NCI-H2196 (cell line): ENCODE results near the gene CATSPER4.
A peak's percentile ranks its signal among the peaks of the same experiment; 100 is the strongest.

ENCODE experiments used
- DNase-seq: peaks from one replicate; lab custom pipeline; 2025; ENCODE audit not compliant: unreplicated experiment; lab: John Stamatoyannopoulos, UW

CATSPER4 gene

DNA sequence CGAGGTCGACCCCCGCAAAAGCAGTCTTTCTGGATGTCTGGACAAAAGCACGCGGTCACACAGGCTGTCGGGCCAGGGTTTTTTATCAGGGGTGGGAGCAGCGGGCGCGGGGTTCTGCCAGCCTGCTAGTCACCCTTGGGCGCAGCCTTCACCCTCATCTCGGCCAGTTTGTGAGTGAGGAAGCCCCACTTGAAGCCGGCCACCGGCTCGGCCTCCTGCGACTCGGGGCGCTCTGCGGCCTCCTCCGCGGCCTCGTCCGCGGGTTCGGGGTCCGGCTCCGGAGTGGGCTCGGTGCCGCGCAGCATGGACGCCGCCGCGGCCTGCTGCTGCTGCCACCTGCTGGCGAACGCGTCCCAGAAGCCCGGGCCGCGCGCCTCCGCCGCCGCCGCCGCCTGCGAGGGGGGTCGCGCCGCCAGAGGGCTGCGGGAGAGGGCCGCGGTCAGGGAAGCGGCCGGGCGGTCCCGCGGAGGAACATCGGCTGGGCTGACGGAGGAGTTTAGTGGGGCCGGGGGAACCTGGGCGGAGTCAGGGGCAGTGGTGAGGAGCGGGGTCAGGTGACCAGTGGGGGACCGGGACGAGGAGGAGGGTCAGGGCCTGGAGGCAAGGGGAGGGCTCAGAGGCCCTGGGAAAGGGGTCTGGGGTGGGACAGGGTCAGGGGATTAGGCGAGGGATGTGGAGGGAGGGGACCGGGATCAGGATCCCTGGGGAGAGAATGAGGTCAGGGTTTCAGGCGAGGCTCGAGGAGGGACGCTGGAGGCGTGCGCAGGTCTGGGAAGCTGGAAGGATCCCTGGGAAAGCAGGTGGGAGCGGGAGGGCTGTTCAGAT, 26.2 kb upstream of the CATSPER4 start:
- no peak for DNase-seq

DNA sequence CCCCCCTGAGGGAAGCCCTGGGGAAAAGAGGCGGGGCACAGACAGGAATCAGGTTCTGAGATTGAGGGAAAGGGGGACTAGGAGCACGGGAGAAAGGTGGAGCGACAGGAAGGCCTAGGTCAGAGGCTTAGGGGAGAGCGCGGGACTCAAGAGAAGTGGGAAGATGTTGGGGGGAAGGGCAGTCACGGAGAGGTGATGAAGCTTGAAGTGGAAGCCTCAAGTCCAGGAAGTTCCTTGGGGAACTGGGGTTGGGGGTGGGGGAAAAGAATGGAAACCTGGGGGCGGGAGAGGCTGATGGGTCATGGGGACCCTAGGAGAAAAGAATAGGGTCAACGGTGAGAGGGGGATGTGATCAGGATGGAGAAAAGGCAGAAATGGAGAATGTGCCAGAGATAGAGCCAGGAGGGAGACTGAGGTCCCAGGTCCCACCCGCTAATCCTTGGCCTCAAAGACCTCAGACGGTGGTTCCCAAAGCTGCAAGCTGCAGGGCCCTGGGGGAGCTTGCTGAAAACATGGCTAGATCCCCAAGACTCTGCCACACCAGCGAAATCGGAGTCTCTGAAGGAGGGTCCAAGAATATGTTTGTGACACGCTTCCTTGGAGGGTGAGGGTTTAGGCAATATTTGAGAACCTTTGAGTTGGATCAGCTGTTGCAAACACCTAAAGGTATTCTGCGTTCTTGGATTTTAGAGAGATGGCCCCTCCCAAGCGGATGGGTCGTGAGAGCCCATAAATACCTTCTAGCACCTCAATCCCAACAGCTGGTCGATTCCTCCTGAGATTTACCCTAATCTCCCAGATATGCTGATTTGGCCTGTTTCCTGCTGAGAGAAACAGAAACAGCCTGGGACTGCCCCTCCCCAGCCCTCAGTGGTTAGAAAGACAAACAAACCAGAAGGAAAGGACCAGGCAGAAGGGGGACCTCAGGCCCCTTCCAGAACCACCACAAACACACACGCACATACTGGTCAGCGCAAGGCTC, 25.2 kb upstream of the CATSPER4 start:
- DNase-seq = no peak

DNA sequence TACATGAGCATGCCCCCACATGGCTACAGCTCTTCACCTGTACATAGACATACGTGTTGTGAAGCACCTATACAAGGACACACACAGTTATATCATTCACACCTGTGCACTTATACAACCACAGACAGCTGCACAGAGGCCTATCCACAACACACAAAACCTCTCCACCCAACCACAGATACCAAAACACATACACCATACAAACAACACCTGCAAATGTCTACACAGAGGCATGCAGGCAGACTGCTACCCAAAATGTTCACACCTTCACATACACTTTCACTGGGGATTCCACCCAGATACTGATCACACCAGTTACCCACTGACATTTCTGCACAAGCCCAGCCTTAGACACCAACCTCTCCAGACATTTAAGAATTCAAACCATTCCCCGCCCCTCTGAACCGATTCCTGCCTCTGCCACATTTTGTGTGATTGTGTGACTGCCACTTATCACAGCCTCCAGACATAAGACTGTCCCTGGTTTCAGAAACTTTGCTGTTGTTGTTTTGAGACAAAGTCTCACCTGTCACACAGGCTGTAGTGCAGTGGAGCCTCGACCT, 23.6 kb upstream of the CATSPER4 start:
- DNase-seq = no peak

DNA sequence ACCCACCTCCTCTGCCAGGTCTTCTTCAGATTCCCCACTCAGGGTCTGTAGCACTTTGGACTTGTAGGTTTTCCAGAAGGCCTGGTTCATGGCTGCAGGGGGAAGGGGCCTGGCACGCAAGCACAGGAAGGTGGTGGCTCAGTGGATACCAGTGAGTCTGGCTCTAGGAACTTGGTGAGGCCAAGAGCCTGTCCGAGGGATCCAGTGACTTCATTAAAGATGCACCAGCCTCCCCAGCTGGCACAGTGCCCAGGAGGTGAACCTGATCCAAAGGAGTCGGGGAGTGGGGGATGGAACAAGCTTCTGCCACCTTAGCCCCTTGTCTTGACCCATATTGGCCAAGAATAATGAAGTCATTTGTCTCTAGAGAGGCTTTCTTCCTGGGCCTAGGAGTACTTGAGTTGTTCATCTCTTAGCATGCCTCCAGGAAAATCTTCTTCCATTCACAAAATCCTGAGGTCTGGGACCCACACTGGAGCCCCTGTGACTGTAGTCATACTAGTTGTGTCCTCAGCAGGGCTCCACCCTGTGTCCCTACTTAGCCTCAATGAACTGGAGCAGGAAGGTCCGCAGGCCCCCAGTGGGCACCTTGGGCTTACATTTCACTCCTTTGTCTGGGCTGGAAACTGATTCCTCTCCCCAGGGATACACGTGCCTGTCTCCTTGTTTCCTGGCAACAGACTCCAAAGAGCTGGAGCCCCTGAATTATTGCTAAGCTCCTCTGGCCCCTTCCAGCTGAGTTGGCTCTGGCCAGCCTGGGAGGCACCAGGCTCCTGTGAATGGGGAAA, 21.8 kb upstream of the CATSPER4 start, which contains the start of gene C1orf232:
Gene C1orf232, minus strand, starts transcription at position 554 of the 788 bp plus-strand sequence. Its CDS starts 464 bp downstream, at position 90.
- DNase-seq = peak; percentile 78

DNA sequence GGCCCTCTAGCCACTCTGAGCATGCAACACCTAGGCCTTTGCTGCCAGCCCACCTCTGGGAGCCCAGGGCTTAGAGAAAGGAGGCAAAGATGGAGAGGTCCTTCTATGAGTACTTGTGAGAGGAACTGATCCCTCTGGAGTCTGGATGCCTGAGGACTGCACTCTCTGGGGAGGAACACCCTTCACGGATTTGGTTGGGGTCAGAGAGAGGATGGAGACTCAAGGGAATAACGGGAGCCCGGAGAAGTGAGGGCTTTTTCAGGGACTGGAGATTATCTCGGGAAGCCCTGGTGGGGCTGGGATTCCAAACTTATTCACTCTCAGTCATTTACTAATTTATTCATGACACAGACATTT, 21.2 kb upstream of the CATSPER4 start:
- DNase-seq = no peak

DNA sequence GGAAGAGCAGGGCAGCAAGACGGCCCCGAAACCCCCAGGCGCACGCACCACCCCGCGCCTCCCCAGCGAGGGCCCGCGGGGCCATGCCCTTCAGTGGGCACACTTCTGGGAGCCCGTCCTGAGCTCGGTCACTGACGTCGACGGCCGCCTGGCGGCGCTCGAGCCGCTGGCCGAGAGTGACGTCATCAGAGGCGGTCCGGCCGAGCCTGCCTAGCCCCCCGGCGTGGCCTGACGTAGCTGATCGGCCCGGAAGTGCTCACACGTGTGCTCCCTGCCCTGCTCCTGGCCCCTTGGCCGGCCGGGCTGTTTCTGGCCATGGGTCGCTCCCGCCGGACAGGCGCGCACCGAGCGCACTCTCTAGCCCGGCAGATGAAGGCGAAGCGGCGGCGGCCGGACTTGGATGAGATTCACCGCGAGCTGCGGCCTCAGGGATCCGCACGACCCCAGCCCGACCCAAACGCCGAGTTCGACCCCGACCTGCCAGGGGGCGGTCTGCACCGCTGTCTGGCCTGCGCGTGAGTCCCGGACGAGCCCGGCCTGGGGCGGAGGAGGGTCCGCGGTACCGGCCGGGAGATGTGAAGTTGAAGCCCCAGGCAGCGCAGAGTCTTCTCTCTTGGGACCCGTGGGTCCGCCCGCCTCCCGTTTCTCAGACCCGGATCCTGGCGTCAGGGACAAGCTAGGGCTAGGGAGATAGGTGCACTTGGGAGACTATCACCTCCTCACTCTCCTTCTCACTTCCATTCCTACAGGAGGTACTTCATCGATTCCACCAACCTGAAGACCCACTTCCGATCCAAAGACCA, 20.5 kb upstream of the CATSPER4 start, which contains the start of gene ZNF593:
Gene ZNF593, plus strand, starts transcription at position 240 of the 803 bp plus-strand sequence. Its CDS starts 76 bp downstream, at position 316.
- DNase-seq = peak; percentile 94

DNA sequence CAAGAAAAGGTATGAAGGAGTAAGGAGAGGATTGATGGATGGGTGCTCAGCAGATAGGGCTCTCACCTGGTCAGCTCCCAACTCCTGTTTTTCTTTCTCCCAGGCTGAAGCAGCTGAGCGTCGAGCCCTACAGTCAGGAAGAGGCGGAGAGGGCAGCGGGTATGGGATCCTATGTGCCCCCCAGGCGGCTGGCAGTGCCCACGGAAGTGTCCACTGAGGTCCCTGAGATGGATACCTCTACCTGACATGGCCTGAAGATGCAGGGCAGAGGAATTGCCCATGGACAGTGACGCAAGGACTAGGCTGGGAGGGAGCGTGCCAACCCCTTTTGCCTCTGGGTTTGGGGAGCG, 20.0 kb upstream of the CATSPER4 start:
- DNase-seq = no peak

DNA sequence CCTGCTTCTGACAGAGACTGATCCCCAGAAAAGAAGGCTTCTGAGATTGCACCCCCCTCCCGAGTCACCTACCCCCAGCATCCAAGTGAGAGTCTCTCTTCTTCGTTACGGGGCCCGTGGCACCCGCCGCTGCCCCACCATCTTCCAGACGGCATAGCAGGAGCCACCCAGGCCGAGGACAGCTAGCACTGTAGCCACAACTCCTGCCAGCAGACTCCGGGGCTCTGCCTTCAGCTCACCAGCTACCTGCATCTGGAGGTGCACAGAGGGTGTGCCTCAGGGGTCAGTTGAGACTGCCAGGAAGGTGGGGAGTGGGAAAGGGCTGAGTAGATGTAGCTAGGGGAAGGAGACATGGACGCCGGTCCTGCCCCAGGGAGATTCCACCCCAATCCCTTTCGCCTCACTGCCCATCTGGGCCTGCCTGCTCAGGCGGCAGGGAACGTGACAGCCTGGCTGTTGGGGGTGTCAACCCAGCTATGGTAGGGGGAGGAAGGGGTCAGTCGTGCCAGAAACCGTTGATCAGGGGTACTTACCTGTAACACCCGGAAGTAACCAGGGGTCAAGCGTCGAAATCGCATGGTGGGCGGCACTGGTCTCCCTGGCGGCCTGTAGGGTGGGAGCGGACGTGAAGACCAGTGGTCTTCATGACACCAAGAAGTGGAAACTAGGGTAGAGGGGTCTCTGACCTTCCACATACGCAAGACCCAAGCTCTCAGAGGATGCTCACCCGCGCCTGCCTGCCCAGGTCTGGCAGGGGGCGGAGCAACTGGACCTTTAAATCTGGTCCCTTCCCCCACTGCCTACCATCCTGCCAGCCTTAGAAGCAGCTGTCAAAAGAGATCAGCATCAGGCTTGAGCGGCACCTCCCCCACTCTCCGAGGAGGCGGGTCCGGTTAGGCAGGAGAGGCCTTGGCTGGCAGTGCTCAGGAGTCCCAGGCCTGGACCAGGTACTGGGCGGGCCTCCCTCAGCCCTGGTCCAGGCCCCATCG, 19.0 kb upstream of the CATSPER4 start, which contains the start of gene ZNF593OS:
Gene ZNF593OS, minus strand, starts transcription at position 749 of the 989 bp plus-strand sequence. Its CDS starts 171 bp downstream, at position 578.
- no peak for DNase-seq

DNA sequence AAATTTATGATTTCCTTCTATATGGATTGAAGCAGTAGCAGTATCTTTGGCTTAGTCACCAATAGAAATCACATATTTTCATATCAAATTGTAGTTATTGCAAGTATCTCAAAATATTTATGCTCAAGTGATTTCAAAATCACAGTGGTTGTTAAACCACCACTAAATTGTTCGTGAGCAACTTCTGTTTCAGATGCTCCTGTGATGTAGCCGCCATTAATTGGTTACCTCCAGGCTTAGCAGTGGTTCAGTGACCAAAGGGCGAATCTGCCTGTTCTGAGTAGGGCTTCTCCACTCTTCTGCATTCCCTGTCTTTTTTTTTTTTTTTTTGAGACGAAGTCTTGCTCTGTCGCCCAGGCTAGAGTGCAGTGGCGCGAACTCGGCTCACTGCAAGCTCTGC, 15.1 kb upstream of the CATSPER4 start:
- no peak for DNase-seq

DNA sequence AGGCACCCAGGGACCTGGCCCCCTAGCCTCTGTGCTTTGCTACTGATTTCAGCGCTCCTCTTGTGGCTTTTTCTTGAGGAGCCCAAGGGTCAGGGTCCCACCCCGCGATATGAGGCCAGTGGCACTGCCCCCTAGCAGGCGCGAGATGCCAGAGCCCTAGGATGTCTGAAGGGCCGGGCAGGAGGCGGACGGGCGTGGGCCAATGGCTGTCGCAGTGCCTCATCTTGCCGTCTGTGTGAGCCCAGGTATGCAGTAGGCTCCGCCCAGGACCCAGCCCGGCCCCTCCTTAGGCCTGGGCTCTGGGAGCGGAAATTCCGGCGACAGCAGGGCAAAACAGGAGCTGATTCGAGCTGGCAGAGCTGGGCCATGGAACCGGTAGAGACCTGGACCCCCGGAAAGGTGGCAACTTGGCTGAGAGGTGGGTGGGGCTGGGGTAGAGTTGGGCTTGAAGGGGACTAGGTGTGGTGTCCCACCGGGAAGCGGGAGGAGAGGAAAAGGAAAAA, 13.2 kb upstream of the CATSPER4 start, which contains the start of gene CNKSR1:
Gene CNKSR1, plus strand, starts transcription at position 310 of the 503 bp plus-strand sequence. Its CDS starts 57 bp downstream, at position 367.
- DNase-seq = peak; percentile 67

DNA sequence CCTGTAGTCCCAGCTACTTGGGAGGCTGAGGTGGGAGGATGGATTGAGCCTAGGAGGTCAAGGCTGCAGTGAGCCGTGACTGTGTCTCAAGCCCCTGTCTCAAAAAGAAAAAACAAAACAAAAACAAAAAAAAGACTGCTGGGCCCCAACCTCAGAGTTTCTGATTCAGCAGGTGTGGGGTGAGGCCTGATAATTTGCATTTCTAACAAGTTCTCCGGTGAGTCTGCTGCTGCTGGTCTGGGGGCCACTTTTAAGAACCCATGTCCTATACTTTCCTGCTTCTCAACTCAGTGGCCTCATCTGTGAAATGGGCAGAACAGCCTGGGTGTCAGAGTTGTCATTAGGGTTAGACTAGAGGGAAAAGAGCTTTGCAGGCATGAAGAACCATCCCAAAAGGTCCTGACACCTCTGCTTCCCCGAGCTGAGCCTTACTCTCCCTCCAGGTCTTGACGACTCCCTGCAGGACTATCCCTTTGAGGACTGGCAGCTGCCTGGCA, 10.3 kb upstream of the CATSPER4 start:
- no peak for DNase-seq

DNA sequence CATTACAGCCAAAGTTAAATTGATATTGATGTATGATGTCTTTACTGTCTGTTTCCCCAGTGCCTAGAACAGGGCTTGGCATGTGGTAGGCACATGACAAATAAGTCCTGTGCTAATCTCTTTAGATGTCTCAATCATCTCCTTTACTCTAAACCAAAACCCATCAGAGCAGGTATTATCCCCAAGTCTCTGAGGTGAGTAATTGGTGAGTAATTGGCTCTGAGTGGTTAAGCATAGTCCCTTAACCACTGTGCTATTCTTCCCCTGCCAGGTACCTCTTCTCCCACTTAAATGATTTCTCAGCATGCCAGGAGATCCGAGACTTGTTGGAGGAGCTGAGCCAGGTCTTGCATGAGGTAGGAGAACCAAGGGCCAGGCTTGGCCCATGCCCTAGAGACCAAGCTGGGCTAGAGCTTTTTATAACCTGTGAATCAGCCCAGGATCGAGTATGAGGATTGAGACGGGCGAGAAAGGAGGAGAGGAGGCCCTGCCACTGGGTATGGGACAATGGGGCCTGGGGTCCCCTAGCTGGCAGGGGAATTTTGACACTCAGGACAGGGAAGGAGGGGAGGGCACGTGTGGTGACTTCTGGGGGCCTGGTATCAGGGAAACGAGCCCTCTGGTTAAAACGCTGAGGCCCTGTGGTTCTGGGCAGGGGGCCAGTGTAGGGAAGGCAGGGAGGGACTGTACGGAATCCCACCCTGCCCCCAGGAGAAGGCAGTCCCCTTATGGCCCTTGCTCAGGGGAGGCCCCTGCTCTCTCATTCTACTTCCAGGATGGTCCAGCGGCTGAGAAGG, 8.6 kb upstream of the CATSPER4 start:
- no peak for DNase-seq

DNA sequence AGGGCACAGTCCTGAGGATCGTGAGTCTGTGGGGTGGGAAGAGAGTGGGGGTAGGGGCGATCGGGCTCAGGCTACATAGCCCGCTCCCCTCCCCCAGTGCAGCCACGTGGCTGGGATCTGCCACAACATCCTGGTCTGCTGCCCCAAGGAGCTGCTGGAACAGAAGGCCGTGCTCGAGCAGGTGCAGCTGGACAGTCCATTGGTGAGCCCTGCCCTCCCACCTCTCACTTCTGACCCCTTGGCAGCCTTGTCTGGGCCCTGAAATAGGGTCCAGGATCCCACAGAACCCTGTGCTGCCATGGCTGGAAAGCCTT, 8.1 kb upstream of the CATSPER4 start:
- DNase-seq = no peak

DNA sequence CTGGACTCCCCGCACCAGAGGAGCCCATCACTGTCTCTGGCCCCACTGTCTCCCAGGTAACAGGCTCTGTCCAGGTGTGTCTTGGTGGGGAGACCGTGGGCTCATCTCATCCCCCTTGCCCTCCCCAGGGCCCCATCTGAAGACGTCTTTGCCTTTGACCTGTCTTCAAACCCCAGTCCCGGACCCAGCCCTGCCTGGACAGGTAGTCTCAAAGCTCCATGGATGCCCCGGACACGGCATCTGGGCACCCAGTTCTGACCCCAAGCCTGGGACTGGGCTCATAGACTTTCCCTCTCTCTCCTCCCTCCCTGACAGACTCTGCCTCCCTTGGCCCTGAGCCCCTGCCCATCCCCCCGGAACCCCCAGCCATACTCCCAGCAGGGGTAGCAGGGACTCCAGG, 6.3 kb upstream of the CATSPER4 start:
- DNase-seq = no peak

DNA sequence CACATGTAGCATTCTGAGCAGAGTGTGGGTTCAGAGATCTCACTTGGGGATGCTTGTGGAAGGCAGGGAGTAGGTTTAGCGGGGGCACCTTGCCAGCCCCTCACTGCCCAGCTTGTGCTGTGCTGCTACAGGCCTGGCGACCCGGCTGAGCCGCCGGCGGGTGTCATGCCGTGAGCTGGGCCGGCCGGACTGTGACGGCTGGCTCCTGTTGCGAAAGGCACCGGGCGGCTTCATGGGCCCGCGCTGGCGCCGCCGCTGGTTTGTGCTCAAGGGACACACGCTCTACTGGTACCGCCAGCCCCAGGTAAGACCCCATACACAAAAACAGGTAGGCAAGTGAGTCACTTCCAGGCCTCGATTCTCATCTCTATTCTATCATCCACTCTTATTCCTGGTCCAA, 5.5 kb upstream of the CATSPER4 start:
- no peak for DNase-seq

DNA sequence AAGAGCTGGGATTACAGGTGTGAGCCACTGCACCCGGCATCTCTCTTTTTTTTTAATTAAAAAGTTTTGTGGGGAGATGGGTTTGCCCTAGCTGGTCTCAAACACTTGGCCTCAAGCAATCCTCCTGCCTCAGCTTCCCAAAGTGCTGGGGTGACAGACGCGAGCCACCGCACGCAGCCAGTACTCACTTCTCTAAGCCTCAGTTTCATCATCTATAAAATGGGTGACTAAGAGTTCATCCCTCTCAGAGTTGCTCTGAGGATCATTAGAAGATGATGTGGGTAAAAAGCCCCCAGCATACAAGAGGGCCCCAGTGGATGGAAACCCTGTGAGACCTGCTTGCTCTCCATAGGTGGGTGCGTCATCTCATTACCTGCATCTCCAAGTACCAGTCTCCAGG, 2.5 kb upstream of the CATSPER4 start:
- DNase-seq = no peak

DNA sequence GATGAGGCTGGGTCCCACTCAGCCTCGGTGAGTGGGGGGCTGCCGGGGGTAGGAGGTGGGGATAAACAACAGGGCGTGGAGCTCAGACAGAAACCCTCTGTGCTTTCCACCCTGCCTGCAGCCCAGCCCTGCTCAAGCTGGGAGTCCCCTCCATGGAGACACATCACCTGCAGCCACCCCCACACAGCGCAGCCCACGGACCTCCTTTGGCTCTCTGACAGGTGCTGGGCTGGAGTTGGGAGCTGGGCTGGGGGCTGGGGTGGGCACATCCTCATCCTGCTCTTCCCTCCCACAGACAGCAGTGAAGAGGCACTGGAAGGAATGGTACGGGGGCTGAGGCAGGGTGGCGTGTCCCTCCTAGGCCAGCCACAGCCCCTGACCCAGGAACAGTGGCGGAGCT, 1.9 kb upstream of the CATSPER4 start:
- no peak for DNase-seq
